Mammary epithelial cell (primary cell): Measurements from ENCODE around the gene CCDC70.

Source experiments
- EZH2 ChIP-seq: IDR thresholded peaks from 2 replicates; pipeline ENCODE4 v1.6.1; 2012; ENCODE audit warnings: low read length, inconsistent platforms, borderline replicate concordance
- TF ChIP-seq, protein P1 (sequence below), 2 donors: IDR thresholded peaks in 1 of 2; conservative IDR thresholded peaks in 1 of 2; 2 replicates each; pipeline ENCODE4 v1.5.1; 2011 to 2012; ENCODE audit warnings: inconsistent platforms in 2 of 2, low read length in 2 of 2, mild to moderate bottlenecking in 2 of 2, control low read depth in 1 of 2, low read depth in 1 of 2; ENCODE audit not compliant: insufficient read depth in 1 of 2; ENCODE audit errors: extremely low read depth in 1 of 2

DNA sequence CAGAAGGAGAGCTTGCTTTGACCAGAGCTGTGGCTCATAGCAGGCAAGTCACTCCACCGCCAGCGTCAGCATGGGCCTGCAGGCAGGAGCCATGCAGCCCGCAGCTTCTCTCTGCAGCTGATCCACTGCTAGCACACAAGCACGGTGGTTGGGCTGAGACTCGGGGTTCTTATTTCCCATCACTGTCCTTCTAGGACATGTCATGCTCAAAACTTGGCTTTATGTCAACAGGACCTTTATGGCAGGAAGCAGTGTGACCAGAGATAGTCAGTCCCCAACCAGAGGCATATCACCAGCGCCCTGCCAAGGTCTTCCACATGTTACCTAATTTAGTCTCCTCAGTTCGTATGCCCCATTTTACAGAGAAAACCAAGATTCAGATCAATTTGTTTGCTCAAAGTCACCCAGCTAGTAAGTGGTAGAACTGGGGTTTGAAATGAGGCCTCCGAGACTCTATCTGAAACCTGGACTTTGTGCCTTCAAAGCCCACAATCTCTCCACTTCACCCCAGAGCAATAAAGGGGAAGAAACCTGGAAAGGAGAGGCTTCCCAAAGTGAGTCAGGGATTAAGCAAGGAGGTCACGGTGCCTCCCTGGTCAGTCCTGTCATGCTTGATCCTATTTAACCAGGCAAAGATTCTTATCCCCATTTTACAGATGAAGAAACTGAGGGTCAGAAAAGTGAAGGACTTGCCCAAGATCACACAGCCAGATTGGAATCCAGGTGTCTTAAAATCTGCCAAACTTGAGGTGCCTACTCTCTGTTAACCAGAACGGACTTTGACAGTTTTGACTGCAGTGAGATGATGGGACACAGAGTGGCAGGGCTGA lies 21.8 kb upstream of the CCDC70 start:
- TF ChIP-seq, protein P1, sequence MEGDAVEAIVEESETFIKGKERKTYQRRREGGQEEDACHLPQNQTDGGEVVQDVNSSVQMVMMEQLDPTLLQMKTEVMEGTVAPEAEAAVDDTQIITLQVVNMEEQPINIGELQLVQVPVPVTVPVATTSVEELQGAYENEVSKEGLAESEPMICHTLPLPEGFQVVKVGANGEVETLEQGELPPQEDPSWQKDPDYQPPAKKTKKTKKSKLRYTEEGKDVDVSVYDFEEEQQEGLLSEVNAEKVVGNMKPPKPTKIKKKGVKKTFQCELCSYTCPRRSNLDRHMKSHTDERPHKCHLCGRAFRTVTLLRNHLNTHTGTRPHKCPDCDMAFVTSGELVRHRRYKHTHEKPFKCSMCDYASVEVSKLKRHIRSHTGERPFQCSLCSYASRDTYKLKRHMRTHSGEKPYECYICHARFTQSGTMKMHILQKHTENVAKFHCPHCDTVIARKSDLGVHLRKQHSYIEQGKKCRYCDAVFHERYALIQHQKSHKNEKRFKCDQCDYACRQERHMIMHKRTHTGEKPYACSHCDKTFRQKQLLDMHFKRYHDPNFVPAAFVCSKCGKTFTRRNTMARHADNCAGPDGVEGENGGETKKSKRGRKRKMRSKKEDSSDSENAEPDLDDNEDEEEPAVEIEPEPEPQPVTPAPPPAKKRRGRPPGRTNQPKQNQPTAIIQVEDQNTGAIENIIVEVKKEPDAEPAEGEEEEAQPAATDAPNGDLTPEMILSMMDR (conservative IDR thresholded peaks at IDR 0.05 in 1 of 2, IDR thresholded peaks at IDR 0.05 in 1 of 2; ENCODE audit: extremely low read depth in 1 of 2, insufficient read depth in 1 of 2, low read depth in 1 of 2, low read length in 2 of 2) = no peak
- no peak for TF ChIP-seq EZH2
